ENCODE measurements around the gene PPP3CA. TPM values are rescaled to one million over a fixed set of nuclear protein-coding genes. Genes with fewer than 3 reads are reported as not detected.

The PPP3CA gene
- total and polyA plus RNA-seq, 2 of the 13 experiments (the other 11 are each of a cell fraction or from before 2014, with no cell fraction given), result 4.8 to 13.2 TPM

DNA sequence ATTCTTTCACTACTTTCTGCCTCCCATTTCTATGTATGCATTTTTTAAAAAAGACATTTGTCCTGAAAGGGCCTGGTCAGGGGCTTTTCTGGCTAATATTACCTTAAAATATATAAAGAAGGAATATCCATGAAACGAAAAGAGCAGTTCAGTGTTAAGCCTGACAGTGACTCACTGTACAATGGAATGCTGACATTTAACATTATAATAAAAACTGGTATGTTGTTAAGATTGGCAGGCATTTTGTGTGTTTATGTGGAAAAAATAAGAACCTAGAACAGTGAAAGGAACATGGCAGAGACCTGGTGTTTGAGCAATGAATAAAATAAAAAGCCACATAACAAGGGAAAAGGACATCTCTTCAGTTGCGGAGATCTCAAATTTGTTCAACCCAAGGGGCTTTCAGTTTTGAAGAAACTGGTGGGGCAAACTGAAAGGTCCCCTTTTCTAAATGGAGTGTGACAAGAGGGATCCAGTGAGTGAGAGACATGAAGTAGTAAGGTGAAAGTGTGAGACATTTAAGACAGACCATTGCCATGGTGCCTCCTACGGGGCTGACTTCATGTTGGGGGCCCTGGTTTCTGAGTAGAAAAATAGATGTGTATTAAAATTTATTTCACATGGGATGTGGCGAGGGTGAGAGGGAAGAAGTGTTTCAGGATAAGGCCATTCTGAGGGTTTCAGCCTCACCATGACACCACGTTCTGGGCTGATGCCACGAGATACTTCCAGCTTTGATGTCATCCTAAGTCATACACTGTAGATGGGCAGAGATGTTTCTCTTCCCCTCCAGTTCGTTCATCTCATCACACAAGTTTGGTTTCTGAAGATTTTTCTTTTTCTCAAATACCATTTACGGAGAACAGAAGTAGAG, 324.9 kb downstream of the PPP3CA start:
- Histone ChIP-seq H3K36me3 (replicated peaks in 1 of 2; ENCODE audit: control insufficient read depth in 1 of 2, insufficient read depth in 2 of 2, low read length in 2 of 2) (no peaks in the 10 kb centered on the region; a peak in 1 of 5 replicates), H3K27me3 (ENCODE audit: control insufficient read depth in 1 of 2, insufficient read depth in 2 of 2, low read length in 2 of 2) (no peaks in the 10 kb centered on the region), H3K4me3 (replicated peaks in 1 of 3; ENCODE audit: insufficient read depth in 1 of 3, low read depth in 2 of 3, low read length in 3 of 3) (no peak overlapping the region), H3K27ac (ENCODE audit: extremely low read length, insufficient read depth, low read length) (no peak overlapping the region), H4K20me1 (ENCODE audit: insufficient read depth, low read length) (no peaks in the 10 kb centered on the region), H3K4me1 (ENCODE audit: insufficient read depth, low read length) (peaks cover 11% of the 10 kb centered on the region), H3K9me3 (ENCODE audit: low read length) (no peaks in the 10 kb centered on the region), H3K79me2 (ENCODE audit: insufficient read depth, low read length) (no peaks in the 10 kb centered on the region), H3K4me2 (ENCODE audit: low read depth, low read length) (no peak overlapping the region), H2AFZ (ENCODE audit: low read length) (no peak overlapping the region), H3K9ac (ENCODE audit: insufficient read depth, low read depth, low read length) (no peak overlapping the region)
- 91% methylated on average over 8 of the region's 8 CpGs for WGBS (ENCODE audit: low lambda C conversion rate)
- FAIRE-seq (no peak), DNase-seq (ENCODE audit: low spot score) (no peak), ATAC-seq (no peak)
- intact Hi-C loops (cut with micrococcal nuclease; ENCODE audit: unreplicated experiment) (no loop called here), in situ Hi-C loops (cut with HindIII; ENCODE audit: extremely low pct_ligation_motif_present, low pct_unique_long_range_greater_than_20kb) (no loop called here)
- ChIA-PET POLR2A (no interaction called here), CTCF (ENCODE audit: low intra/inter-chr PET ratio, low total read pairs) (no interaction called here)
- TF ChIP-seq ZNF382 (CRISPR knock-in tag; IDR thresholded peaks at IDR 0.05; ENCODE audit: borderline replicate concordance), result no peak
- TF ChIP-seq ZNF431 (CRISPR knock-in tag; IDR thresholded peaks at IDR 0.05; ENCODE audit: borderline replicate concordance, low read depth), result no peak
- no peak for TF ChIP-seq KLF16 (CRISPR knock-in tag; IDR thresholded peaks at IDR 0.05)
- no peak for TF ChIP-seq DNMT3B (CRISPR knock-in tag; conservative IDR thresholded peaks at IDR 0.05)
- no TSS peak for BruUV-seq (replicated peaks)

DNA sequence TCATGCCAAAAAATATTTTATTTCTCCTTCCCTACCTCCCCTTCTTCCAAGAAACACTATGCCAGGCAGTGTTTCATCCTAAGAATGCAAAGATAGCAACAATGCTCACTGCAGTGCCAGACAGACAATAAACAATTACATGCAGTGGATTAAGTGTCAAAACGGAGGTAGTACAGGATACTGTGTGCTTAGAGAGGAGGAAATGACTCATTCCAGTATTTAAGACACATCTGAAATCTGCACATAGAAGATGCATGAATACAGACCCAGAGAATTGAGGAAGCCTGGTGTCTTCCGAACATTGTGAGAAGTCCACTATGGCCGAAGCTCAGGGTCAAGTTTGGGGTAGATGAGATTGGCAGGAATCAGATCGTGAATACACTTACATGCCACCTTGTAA, 326.4 kb downstream of the PPP3CA start:
- Histone ChIP-seq H3K4me1 (ENCODE audit: insufficient read depth, low read length) (peaks cover 11% of the 10 kb centered on the region), H2AFZ (ENCODE audit: low read length) (no peak overlapping the region), H3K27me3 (ENCODE audit: control insufficient read depth in 1 of 2, insufficient read depth in 2 of 2, low read length in 2 of 2) (no peaks in the 10 kb centered on the region), H4K20me1 (ENCODE audit: insufficient read depth, low read length) (no peaks in the 10 kb centered on the region), H3K27ac (ENCODE audit: extremely low read length, insufficient read depth, low read length) (no peak overlapping the region), H3K4me2 (ENCODE audit: low read depth, low read length) (no peak overlapping the region), H3K9me3 (ENCODE audit: low read length) (no peaks in the 10 kb centered on the region), H3K36me3 (replicated peaks in 1 of 2; ENCODE audit: control insufficient read depth in 1 of 2, insufficient read depth in 2 of 2, low read length in 2 of 2) (no peaks in the 10 kb centered on the region), H3K9ac (ENCODE audit: insufficient read depth, low read depth, low read length) (no peak overlapping the region), H3K4me3 (replicated peaks in 1 of 3; ENCODE audit: insufficient read depth in 1 of 3, low read depth in 2 of 3, low read length in 3 of 3) (no peak overlapping the region), H3K79me2 (ENCODE audit: insufficient read depth, low read length) (no peaks in the 10 kb centered on the region)
- in situ Hi-C loops (cut with HindIII; ENCODE audit: extremely low pct_ligation_motif_present, low pct_unique_long_range_greater_than_20kb) (no loop called here), intact Hi-C loops (cut with micrococcal nuclease; ENCODE audit: unreplicated experiment) (no loop called here)
- CTCF ChIA-PET (ENCODE audit: low intra/inter-chr PET ratio, low total read pairs), result no interaction called here
- no TSS peak for BruUV-seq (replicated peaks)
- no peak for ATAC-seq
- no peak for FAIRE-seq
- DNase-seq (ENCODE audit: low spot score), result no peak
- 92% methylated on average over 4 of the region's 4 CpGs for WGBS (ENCODE audit: low lambda C conversion rate)
- POLR2A ChIA-PET, result no interaction called here
- TF ChIP-seq NR2F1 (CRISPR knock-in tag; IDR thresholded peaks at IDR 0.05), result no peak
- TF ChIP-seq ZNF446 (CRISPR knock-in tag; IDR thresholded peaks at IDR 0.05), result no peak
- TF ChIP-seq RFXAP (CRISPR knock-in tag; IDR thresholded peaks at IDR 0.05; ENCODE audit: borderline replicate concordance), result no peak
- no peak for TF ChIP-seq ONECUT2 (CRISPR knock-in tag; IDR thresholded peaks at IDR 0.05)
- no peak for TF ChIP-seq YEATS4 (CRISPR knock-in tag; IDR thresholded peaks at IDR 0.05; ENCODE audit: borderline replicate concordance)
- no peak for TF ChIP-seq ZNF703 (CRISPR knock-in tag; IDR thresholded peaks at IDR 0.05; ENCODE audit: borderline replicate concordance)
- TF ChIP-seq, protein P1, sequence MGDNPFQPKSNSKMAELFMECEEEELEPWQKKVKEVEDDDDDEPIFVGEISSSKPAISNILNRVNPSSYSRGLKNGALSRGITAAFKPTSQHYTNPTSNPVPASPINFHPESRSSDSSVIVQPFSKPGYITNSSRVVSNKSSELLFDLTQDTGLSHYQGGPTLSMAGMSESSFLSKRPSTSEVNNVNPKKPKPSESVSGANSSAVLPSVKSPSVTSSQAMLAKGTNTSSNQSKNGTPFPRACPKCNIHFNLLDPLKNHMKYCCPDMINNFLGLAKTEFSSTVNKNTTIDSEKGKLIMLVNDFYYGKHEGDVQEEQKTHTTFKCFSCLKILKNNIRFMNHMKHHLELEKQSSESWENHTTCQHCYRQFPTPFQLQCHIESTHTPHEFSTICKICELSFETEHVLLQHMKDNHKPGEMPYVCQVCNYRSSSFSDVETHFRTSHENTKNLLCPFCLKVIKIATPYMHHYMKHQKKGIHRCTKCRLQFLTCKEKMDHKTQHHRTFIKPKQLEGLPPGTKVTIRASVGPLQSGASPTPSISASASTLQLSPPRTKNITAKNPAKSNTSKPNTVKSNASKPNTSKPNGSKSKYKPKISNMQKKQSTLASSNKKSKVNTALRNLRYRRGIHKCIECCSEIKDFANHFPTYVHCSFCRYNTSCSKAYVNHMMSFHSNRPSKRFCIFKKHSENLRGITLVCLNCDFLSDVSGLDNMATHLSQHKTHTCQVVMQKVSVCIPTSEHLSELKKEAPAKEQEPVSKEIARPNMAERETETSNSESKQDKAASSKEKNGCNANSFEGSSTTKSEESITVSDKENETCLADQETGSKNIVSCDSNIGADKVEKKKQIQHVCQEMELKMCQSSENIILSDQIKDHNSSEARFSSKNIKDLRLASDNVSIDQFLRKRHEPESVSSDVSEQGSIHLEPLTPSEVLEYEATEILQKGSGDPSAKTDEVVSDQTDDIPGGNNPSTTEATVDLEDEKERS (CRISPR knock-in tag; IDR thresholded peaks at IDR 0.05), result no peak
- no peak for TF ChIP-seq ZNF598 (CRISPR knock-in tag; IDR thresholded peaks at IDR 0.05; ENCODE audit: borderline replicate concordance)
- no peak for TF ChIP-seq FOXP1 (IDR thresholded peaks at IDR 0.05)
- no peak for TF ChIP-seq FOXP1 (CRISPR knock-in tag; IDR thresholded peaks at IDR 0.05)
- TF ChIP-seq SIX4 (CRISPR knock-in tag; IDR thresholded peaks at IDR 0.05), result no peak
- TF ChIP-seq, protein P2, sequence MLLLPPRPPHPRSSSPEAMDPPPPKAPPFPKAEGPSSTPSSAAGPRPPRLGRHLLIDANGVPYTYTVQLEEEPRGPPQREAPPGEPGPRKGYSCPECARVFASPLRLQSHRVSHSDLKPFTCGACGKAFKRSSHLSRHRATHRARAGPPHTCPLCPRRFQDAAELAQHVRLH (CRISPR knock-in tag; IDR thresholded peaks at IDR 0.05; ENCODE audit: borderline replicate concordance, low read depth), result no peak
